Measurements from ENCODE around the gene HIC1.

GRCh38 chr17:2053380-2054261, 1.3 kb upstream of the HIC1 start:
- TF ChIP-seq CTCF (IDR thresholded peaks at IDR 0.05) (peak in 3 of 4 experiments; percentile 64 to 83 (median 76)), POLR2A (IDR thresholded peaks at IDR 0.05) (no peak), EP300 (IDR thresholded peaks at IDR 0.05) (no peak), POLR2AphosphoS5 (IDR thresholded peaks at IDR 0.05) (no peak)

Data from gastroesophageal sphincter (tissue), 3 donors.